Limb (tissue), 2 donors: ENCODE results near the gene MCUR1.
"Not testable (repeated sequence)": the region's sequence is repeated elsewhere in the genome, so short reads cannot be mapped to it uniquely, and the experiment has no call there.

Source experiments
- DNase-seq, 2 donors: peaks; one replicate each; pipeline ENCODE4 v3.0.0-alpha.2; 2016; ENCODE audit errors: extremely low spot score in 2 of 2

Gene MCUR1, protein sequence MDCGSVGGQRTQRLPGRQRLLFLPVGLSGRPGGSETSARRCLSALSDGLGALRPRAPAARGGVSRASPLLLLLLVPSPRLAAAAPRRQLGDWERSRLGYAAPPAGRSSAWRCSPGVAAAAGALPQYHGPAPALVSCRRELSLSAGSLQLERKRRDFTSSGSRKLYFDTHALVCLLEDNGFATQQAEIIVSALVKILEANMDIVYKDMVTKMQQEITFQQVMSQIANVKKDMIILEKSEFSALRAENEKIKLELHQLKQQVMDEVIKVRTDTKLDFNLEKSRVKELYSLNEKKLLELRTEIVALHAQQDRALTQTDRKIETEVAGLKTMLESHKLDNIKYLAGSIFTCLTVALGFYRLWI

GRCh38 chr6:13814176-13814937 lies at the start of gene MCUR1:
Gene MCUR1 (minus strand): TSS chr6:13814557. CDS start chr6:13814429, 128 bp downstream.
- DNase-seq: peak; percentile 87 to 90

DNA sequence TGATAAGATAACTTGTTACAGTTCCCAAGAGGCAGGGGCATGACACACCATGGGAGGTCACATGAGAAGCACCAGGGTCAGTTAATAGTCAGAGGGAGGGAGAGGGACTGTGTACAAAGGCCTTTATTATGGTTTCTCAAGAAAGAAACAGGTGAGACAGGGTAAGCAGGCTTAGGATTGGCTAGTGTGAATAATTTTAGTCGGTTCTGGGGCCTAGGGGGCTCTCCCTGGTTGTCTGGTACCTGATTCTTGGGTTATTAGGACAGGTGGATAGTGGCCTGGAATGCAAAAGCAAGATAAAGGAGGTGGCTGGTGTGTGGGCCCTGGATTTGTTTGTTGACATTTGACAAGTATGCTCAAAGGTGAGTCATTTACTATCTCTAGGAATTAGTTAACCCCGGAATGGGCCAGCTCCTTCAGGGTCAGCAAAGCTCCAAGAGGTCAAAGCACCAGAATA lies 49.4 kb upstream of the MCUR1 start:
- DNase-seq: no peak

- not testable (repeated sequence) for DNase-seq
Observed at GRCh38 chr6:13860556-13861185, 46.3 kb upstream of the MCUR1 start.

GRCh38 chr6:13859871-13860555 lies 45.7 kb upstream of the MCUR1 start:
- no peak for DNase-seq

DNA sequence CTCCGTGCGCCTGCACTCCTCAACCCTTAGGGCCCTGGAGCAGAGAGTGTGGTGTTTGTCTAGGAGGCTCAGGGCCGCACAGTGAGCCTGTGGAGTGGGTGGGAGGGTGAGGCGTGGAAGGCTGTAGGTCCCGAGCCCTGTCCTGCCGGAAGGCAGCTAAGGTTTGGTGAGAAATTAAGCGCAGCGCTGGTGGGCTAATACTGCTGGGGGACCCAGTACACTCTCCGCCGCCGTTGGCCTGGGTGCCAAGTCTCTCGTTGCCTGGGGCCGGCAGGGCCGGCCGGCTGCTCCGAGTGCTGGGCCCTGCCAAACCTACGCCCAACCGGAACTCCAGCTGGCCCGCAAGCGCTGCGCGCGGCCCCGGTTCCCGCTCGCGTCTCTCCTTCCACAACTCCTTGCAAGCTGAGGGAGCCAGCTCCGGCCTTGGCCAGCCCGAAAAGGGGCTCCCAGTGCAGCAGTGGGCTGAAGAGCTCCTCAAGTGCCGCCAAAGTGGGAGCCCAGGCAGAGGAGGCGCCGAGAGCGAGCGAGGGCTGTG lies 40.4 kb upstream of the MCUR1 start:
- DNase-seq: no peak

GRCh38 chr6:13853871-13854270 lies 39.5 kb upstream of the MCUR1 start:
- DNase-seq: no peak

DNA sequence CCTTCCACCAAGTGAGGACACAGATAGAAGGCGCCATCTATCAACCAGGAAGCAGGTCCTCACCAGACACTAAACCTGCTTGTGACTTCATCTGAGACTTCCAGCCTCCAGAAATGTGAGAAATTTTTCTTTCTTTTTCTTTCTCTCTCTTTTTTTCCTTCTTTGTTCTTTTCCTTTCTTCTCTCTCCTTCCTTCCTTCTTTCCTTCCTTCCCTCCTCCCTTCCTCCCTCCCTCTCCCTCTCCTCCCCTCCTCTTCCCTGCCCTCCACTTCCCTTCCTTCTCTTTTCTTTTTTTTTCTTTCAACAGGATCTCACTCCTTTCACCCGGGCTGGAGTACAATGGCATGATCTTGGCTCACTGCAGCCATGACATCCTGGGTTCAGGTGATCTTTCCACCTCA lies 37.4 kb upstream of the MCUR1 start:
- no peak for DNase-seq

DNA sequence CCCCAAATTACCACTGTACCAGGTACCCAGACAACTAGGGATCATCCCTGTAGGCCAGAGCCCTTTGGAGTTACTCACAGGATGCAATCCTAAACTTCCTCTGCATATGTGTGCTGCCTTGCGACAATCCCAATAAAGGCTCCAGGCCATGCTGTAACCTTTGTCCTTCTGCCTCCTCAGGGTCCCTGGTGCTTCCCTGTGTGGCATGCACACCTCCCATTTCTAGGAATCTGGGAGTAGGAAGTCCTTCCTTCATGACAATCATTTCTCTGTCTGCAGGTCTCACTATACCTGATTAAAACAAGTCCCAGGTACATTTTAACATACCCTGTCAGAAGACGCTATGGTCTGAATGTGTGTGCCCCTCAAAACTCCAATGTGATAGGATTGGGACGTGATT lies 37.0 kb upstream of the MCUR1 start:
- DNase-seq: no peak

DNA sequence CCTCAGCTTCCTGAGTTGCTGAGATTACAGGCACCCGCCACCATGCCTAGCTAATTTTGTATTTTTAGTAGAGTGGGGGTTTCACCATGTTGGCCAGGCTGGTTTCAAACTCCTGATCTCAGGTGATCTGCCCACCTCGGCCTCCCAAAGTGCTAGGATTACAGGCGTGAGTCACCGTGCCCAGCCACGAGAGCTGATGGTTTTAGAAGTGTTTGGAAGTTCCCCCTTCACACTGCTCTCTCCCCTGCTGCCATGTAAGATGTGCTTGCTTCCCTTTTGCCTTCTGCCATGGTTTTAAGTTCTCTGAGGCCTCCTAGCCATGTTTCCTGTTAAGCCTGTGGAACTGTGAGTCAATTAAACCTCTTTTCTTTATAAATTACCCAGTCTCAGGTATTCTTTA lies 36.3 kb upstream of the MCUR1 start:
- not testable (repeated sequence) for DNase-seq

DNA sequence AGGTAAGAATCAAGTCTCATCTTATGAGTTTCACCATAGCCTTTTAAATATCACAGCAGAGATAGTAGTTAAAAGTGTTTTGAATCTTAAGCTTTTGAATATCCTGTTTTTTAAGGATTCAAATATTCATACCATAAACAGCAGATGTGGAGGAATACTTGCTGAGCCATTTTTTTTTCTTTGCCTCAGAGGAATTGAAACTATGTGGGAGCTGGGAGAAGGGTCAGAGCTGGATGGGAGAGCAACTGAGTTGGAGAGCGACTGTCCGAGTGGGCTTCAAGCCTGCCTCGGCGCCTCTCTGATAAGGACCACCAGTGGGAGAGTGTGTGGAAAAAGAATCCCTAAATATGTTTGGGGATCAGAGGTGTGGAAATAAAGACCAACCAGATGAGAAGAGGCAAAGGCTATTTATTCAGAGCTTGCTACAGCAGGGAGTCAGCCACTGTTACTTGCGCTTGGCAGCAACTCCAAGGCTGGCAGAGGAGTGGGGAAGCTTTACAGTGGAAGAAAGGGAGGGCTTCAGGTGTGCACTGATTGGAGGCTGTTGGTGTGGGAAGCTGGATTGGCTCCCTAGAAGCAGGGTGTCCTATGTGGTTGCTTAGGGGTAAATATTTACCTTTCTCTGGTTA lies 34.3 kb upstream of the MCUR1 start:
- no peak for DNase-seq

DNA sequence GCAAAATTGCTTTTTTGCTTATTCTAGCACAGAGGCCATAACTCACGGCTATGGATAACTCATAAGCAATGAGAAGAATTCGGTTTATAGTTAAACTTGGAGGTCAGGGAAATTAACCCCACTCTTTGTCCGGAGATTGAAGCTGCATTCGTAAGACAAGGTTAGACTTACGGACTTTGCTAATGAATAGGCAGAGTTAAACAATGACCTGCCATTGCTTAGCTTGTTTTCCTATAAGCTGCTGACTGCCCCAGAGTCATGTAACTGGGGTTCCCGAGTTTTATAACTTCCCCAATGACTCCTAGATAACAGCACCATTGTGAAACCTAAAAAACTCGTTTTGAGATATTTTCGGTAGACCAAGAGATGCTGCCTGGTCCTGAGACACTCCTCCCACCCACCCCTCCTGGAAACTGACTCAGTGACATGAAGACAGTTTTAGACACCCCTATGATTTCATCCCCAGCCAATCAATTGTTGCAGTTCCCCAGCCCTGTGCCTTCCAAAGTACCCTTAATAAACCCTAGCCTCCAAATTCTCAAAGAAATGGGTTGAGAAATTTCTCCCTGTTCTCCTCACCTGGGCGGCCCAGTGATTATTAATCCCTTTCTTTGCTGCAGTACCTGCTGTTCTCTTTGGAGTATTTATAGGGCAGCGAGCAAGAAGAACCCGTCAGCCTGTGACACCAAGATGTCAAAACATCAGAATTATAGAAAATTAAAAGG lies 33.1 kb upstream of the MCUR1 start:
- no peak for DNase-seq

GRCh38 chr6:13846841-13847240 lies 32.5 kb upstream of the MCUR1 start:
- no peak for DNase-seq

DNA sequence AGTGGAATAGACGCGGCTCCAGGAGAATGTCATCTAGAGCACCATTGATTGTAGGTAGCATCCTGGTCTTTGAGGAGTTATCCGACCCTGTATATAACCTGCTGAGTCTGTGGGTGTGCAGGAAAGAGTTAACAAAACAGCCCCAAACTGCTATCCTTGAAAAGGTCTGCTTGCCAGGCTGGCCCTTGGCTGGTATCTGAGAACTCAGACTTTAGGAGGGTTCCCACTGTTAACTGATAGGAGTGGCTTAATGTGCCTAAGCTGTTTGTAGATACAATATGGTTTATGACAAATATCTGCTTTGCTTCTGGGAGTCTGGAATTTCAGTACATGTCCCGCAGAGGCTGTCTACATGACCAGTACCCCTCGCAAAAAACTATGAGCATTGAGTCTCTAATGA lies 27.6 kb upstream of the MCUR1 start:
- no peak for DNase-seq

DNA sequence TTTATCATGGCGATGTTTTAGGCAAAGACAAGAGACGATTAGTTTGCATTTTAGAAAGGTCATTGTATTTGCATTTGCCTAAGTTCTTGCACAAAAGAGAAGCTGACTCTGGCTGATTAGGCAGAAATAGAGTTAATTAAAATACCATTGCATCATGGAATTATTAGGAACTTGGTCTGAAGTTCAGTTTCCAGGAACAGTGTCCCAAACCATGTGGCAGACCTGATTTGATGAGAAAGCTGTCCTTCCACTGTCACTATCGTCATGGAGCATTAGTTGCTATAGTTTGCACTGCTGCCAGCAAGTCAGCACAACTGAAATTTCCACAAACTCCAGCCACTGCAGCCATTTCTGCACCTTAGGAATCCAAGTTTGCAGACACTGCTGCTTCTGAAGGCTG lies 24.3 kb upstream of the MCUR1 start:
- no peak for DNase-seq

- no peak for DNase-seq
Observed at GRCh38 chr6:13836170-13836569, 21.8 kb upstream of the MCUR1 start.

DNA sequence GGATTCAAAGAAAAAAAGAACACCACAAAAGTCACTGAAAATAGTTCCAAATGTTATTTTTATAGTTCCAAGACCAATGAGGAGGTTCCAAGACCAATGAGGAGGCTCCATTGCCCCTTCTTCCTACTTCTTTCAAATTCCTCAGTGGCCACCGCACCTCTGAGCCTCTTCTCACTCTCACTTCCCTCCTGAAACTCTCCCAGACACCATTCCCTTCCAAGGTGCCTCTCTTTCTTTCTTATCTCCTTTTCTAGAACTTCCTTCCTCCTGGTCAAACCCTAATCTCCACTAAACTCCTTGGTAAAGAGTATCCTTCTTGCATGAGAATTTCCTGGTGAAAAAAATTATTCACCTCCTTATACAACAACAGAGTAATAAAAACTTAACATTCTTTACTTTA lies 20.4 kb upstream of the MCUR1 start:
- no peak for DNase-seq

DNA sequence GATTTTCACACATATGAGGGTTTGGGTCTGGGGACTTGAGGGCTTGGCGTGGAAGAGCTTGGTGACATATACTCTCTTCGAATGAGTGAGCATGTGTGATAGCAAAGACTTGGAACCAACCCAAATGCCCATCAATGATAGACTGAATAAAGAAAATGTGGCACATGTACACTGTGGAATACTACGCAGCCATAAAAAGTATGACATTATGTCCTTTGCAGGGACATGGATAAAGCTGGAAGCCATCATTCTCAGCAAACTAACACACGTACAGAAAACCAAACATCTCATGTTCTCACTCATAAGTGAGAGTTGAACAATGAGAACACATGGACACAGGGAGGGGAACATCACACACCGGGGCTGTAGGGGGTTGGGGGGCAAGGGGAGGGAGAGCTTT lies 19.7 kb upstream of the MCUR1 start:
- not testable (repeated sequence) for DNase-seq

GRCh38 chr6:13832778-13833177 lies 18.4 kb upstream of the MCUR1 start:
- no peak for DNase-seq

DNA sequence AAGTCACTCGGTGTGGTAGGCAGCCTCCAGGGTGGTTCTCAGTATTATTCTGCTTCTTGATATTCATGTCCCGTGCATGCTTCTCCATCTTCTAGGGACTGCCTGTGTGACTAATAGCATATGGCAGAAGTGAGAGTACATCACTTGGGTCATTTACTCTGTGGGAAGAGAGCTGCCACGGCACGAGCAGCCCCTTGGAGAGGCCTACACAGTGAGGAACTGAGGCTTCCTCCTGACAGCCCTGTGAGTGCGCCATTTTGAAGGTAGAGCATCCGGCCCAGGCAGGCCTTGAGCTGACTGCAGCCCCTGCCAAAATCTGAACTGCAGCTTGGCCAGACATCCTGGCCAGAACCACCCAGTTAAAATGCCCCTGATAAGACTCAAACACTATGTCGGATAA lies 17.3 kb upstream of the MCUR1 start:
- no peak for DNase-seq

- DNase-seq: no peak
Observed at GRCh38 chr6:13830803-13831202, 16.4 kb upstream of the MCUR1 start.
